Testis (tissue), 5 donors: Measurements from ENCODE around the gene TMEM109. TPM values are rescaled to one million over a fixed set of nuclear protein-coding genes. Genes with fewer than 3 reads are reported as not detected.

ENCODE experiments used
- DNase-seq: peaks from one replicate; pipeline ENCODE4 v3.0.0-alpha.2; 2019
- H3K27ac ChIP-seq, 2 donors: fragments of 200-600 bp; sonication (generic); one replicate each; pipeline ENCODE4 v1.5.1; 2019
- H3K27me3 ChIP-seq: fragments of 200-600 bp; sonication (generic); one replicate; pipeline ENCODE4 v1.5.1; 2019
- H3K36me3 ChIP-seq: fragments of 200-600 bp; sonication (generic); one replicate; pipeline ENCODE4 v1.5.1; 2017; ENCODE audit warnings: low read depth; ENCODE audit errors: missing control alignments
- H3K4me1 ChIP-seq: fragments of 200-600 bp; sonication (generic); one replicate; pipeline ENCODE4 v1.5.1; 2019
- H3K4me3 ChIP-seq, 2 donors: fragments of 200-600 bp; sonication (generic); one replicate each; pipeline ENCODE4 v1.5.1; 2017 to 2019
- H3K9me3 ChIP-seq: fragments of 200-600 bp; sonication (generic); one replicate; pipeline ENCODE4 v1.5.1; 2017
- POLR2A ChIP-seq: fragments of 450-650 bp; IDR thresholded peaks from one replicate; pipeline ENCODE4 v1.6.1; 2017; ENCODE audit warnings: antibody characterized with exemption, mild to moderate bottlenecking, moderate library complexity
- WGBS, 2 donors: methylation state at CpG; one replicate each; pipeline ENCODE4 v1.1.5; 2018; 5-methylcytosine and 5-hydroxymethylcytosine counted together
- intact Hi-C: fragments of 100-400 bp; cut with DNase I; formaldehyde crosslinking; loops from one replicate; pipeline ENCODE4 v1.15.1; 2023; ENCODE audit warnings: low total_unique reads
- long read RNA-seq, 2 donors: transcript quantifications; one replicate each; lab custom pipeline, GENCODE V29; 2026
- polyA plus RNA-seq: library from polyadenylated mRNA; stranded (reverse); fragments of 350-450 nt; fragmentation: Illumina TruSeq; extraction: RNeasy Lipid Tissue Mini Kit (QIAGEN cat#74804); gene quantifications from one replicate; pipeline ENCODE4 v1.2.3, GENCODE V29; 2014; ENCODE audit warnings: low read depth, low replicate concordance; ENCODE audit not compliant: insufficient read depth
- total RNA-seq, 2 donors: library from RNA; depleted of rRNA; stranded (reverse); fragments of >200 nt; gene quantifications; one replicate each; pipeline ENCODE4 v1.2.3, GENCODE V29; 2016
- TF ChIP-seq, protein P1 (sequence below), 3 experiments: fragments of 450-650 bp in 2 of 3; fragments of 200-600 bp in 1 of 3; sonication (generic) in 1 of 3; IDR thresholded peaks; one replicate each; pipeline ENCODE4 v1.5.1; 2016 to 2019; ENCODE audit warnings: antibody characterized with exemption in 3 of 3, mild to moderate bottlenecking in 2 of 3, moderate library complexity in 1 of 3

TMEM109 gene, protein sequence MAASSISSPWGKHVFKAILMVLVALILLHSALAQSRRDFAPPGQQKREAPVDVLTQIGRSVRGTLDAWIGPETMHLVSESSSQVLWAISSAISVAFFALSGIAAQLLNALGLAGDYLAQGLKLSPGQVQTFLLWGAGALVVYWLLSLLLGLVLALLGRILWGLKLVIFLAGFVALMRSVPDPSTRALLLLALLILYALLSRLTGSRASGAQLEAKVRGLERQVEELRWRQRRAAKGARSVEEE
- total RNA-seq (10 to 100 TPM; 28.1 to 46.7 TPM), polyA plus RNA-seq (59.1 TPM)
- long read RNA-seq, donor 1, transcript TMEM109-201 (4 exons, 2,413 nt): major isoform, 46 of 64 reads
- long read RNA-seq, donor 1, transcript TMEM109-202 (3 exons, 1,959 nt): minor isoform, 5 of 64 reads
- long read RNA-seq, donor 1, partial matches to known transcripts: 13 of 64 reads
- long read RNA-seq, donor 1, other reads (novel, unspliced or antisense): 0 of 64 reads
- long read RNA-seq, donor 2, transcript TMEM109-201 (4 exons, 2,413 nt): major isoform, 25 of 40 reads
- long read RNA-seq, donor 2, partial matches to known transcripts: 13 of 40 reads
- long read RNA-seq, donor 2, other reads (novel, unspliced or antisense): 0 of 40 reads

DNA sequence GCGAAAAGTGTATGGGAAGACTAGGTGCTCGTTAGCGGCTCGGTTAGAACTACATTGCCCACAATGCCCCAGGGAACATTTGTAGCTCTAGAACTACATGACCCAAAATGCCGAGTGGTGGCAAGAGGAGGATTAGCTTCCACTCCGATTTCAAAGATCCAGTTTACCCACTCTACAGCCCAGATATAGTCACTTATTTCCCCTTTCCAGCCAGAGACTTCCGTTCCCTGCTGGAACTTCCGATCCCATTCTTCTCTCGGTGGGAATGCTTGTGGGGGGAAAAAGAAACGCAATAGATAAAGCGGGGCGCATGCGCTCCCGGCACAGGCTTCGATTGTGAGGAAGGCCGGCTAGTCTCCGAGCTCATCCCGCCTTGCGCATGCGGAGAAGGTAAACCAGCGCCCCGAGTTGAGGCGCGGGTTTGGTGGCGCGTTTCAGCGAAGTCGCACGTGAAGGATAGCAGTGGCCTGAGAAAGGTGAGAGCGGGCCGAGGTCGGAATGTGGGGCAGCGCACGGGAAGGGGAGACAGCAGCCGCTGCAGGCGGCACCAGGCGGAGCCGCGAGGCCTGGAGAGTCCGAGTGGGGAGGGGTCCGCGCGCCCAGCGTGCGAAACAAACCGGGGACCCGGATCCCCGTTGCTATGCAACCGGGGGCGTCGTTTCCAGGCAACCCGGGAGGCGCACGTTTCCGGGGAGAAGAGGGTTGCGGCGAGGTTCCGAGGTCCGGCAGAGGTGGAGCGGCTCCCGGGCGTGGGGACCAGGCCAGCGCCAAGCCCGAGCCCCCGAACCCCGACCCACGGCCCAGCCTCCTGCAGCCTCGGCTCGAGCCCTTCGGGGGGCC, at the start of gene TMEM109:
Gene TMEM109 (plus strand): TSS at position 366 of the 840 bp plus-strand sequence. CDS start 5,536 bp downstream, outside the sequence.
- TF ChIP-seq POLR2A: peak; percentile 47
- TF ChIP-seq, protein P1, sequence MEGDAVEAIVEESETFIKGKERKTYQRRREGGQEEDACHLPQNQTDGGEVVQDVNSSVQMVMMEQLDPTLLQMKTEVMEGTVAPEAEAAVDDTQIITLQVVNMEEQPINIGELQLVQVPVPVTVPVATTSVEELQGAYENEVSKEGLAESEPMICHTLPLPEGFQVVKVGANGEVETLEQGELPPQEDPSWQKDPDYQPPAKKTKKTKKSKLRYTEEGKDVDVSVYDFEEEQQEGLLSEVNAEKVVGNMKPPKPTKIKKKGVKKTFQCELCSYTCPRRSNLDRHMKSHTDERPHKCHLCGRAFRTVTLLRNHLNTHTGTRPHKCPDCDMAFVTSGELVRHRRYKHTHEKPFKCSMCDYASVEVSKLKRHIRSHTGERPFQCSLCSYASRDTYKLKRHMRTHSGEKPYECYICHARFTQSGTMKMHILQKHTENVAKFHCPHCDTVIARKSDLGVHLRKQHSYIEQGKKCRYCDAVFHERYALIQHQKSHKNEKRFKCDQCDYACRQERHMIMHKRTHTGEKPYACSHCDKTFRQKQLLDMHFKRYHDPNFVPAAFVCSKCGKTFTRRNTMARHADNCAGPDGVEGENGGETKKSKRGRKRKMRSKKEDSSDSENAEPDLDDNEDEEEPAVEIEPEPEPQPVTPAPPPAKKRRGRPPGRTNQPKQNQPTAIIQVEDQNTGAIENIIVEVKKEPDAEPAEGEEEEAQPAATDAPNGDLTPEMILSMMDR (IDR thresholded peaks at IDR 0.05): no peak
- no peaks in the 10 kb centered on the region for H3K27me3 ChIP-seq
- DNase-seq: peak; percentile 94
- 1% methylated on average over 47 to 62 of the region's 70 CpGs for WGBS, 2 donors
- peak within 1 kb of the TSS; percentile 95 to 96 for H3K27ac ChIP-seq
- intact Hi-C loops: no loop called here
- H3K36me3 ChIP-seq: no peaks in the 10 kb centered on the region
- H3K9me3 ChIP-seq: no peaks in the 10 kb centered on the region
- H3K4me1 ChIP-seq: peaks cover 29% of the 10 kb centered on the region
- H3K4me3 ChIP-seq: peak within 1 kb of the TSS; percentile 77 to 89

DNA sequence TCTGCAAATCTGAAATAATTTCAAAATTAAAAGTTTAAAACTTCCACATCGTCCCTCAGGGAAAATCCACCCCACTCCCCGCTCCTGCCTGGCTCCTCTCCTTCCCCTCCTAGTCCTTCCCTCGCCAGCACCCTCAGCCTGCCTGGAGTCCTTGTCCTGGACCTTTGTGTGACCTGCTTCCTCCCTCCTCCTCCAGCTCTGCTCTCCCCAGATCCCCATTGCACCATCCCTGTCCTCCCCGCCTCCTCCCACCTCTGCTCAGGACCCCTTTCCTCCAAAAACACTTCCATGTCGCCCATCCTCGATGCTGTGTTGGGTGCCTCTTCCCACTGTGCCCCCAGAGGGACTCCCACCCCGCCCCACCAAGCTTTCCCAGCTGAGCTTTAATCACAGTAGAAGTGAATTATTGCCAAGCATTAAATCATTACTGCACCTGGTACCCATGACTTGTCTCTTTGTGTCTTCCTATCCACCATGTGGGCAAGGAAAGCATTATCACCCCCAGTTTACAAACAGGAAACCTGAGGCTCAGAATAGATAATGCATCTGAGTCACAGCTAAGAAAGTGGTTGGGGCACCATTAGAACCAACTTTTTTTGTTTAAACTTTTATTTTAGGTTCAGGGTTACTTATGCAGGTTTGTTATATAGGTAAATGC, 49.0 kb upstream of the TMEM109 start:
- peak; percentile 14 for DNase-seq
- Histone ChIP-seq H3K4me1 (peaks cover 13% of the 10 kb centered on the region), H3K27me3 (no peaks in the 10 kb centered on the region), H3K4me3 (no peak overlapping the region), H3K36me3 (no peaks in the 10 kb centered on the region), H3K9me3 (no peaks in the 10 kb centered on the region), H3K27ac (no peak overlapping the region)
- 68 to 77% methylated on average over 7 of the region's 7 CpGs for WGBS, 2 donors
- intact Hi-C loops: no loop called here
- TF ChIP-seq, protein P1 (IDR thresholded peaks at IDR 0.05): no peak
- no peak for TF ChIP-seq POLR2A

DNA sequence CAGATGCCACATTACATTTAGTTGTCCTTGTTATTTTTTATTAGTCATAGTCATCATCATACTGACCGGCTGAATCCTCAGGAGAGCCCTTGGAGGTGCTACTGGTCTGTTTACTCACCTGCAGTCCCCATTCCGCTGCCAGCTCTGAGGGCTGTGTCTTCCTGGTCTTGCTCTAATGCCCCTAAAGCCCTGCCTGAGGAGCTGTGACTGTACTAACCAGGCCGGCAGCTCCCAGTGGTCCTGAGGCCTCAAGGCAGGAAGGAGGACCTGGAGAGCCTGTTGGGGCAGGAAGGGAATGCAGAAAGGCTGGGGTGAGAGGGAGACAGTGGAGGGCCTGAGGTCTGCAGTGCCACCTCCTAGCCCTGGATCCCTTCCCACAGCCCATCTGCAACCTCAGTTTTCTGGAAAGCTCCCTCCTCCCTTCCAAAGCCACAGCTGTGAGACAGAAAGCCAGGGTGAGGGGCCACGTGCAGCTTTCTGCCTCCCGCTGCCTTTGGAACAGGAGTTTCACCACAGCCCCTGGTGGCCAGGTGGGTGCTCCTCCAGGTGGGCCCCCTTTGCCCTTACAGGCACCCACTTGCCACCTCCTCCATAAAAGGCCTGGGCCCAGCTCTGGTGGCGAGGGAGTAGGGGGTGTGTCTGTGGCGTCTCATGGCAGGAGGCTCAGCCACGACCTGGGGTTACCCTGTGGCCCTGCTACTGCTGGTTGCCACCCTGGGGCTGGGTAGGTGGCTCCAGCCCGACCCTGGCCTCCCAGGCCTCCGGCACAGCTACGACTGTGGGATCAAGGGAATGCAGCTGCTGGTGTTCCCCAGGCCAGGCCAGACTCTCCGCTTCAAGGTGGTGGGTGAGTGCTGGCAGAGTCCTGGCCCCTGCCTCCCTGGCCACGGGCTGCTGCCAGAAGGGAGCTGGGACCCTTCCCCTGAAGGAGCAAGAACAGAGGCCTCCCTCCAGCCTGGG, 46.8 kb upstream of the TMEM109 start, which contains the start of gene ZP1:
Gene ZP1 (plus strand): TSS at position 632 of the 960 bp plus-strand sequence. CDS start 20 bp downstream, at position 652.
- DNase-seq: no peak

More for the DNA sequence above, 46.8 kb upstream of the TMEM109 start, which contains the start of gene ZP1:
- H3K27me3 ChIP-seq: no peaks in the 10 kb centered on the region
- TF ChIP-seq, protein P1 (IDR thresholded peaks at IDR 0.05): no peak
- no peak for TF ChIP-seq POLR2A
- WGBS, 2 donors: 74 to 75% methylated on average over 3 to 13 of the region's 13 CpGs
- no peaks in the 10 kb centered on the region for H3K9me3 ChIP-seq
- H3K36me3 ChIP-seq: no peaks in the 10 kb centered on the region
- H3K4me1 ChIP-seq: peaks cover 26% of the 10 kb centered on the region
- intact Hi-C loops: no loop called here
- H3K27ac ChIP-seq: no peak within 1 kb of the TSS
- H3K4me3 ChIP-seq: no peak within 1 kb of the TSS
